Panc1 (cell line): ENCODE data around the gene C20orf204. TPM values are rescaled to one million over a fixed set of nuclear protein-coding genes. Genes with fewer than 3 reads are reported as not detected.
A peak's percentile ranks its signal among the peaks of the same experiment; 100 is the strongest.

Source experiments
- ATAC-seq: fragments of 200-7000 bp; cut with Tn5 transposase; 2 replicates; pipeline ENCODE4 v1.9.1; 2020; ENCODE audit warnings: mild to moderate bottlenecking, moderate library complexity
- BruUV-seq: library from RNA; stranded (reverse); fragments of 400-500 nt; replicated peaks from 2 replicates; lab custom pipeline; 2021; lab: Mats Ljungman, UMichigan
- CTCF ChIA-PET: fragments of 300-600 bp; sonication (Branson Sonifier 250); formaldehyde crosslinking; loops from one replicate; lab custom pipeline; 2022; ENCODE audit warnings: antibody characterized with exemption; lab: Charles Lee
- POLR2A ChIA-PET: fragments of 300-600 bp; sonication (Branson Sonifier 250); formaldehyde crosslinking; loops from one replicate; lab custom pipeline; 2022; ENCODE audit warnings: antibody characterized with exemption; lab: Charles Lee
- DNase-seq: peaks from one replicate; pipeline ENCODE4 v3.0.0-alpha.2; 2010; ENCODE audit warnings: low read depth, low spot score
- H3K27ac ChIP-seq: 2 replicates; pipeline ENCODE4 v1.5.1; 2011; ENCODE audit warnings: mild to moderate bottlenecking, low read length, inconsistent platforms
- H3K27me3 ChIP-seq: fragments of 200-500 bp; sonication (Bioruptor generic); 2 replicates; pipeline ENCODE4 v1.6.0; 2014; ENCODE audit warnings: low read length, inconsistent platforms; ENCODE audit not compliant: control insufficient read depth, insufficient read depth
- H3K36me3 ChIP-seq: fragments of 200-500 bp; sonication (Bioruptor generic); 2 replicates; pipeline ENCODE4 v1.5.1; 2014; ENCODE audit warnings: inconsistent platforms, mild to moderate bottlenecking, low read length, moderate library complexity; ENCODE audit not compliant: control insufficient read depth, insufficient read depth
- H3K4me1 ChIP-seq: 2 replicates; pipeline ENCODE4 v1.5.1; 2011; ENCODE audit warnings: inconsistent platforms, mild to moderate bottlenecking, low read length, moderate library complexity; ENCODE audit not compliant: control insufficient read depth, insufficient read depth
- H3K4me3 ChIP-seq, 2 experiments: 2 replicates each; pipeline ENCODE4 v1.5.1; 2011 to 2012; ENCODE audit warnings: low read depth in 2 of 2, low read length in 2 of 2, mild to moderate bottlenecking in 2 of 2, inconsistent platforms in 1 of 2, moderate library complexity in 1 of 2
- H3K9me3 ChIP-seq: fragments of 200-500 bp; sonication (Bioruptor generic); 2 replicates; pipeline ENCODE4 v1.5.1; 2014; ENCODE audit warnings: low read depth, mild to moderate bottlenecking, inconsistent platforms, low read length, moderate library complexity; ENCODE audit not compliant: control insufficient read depth, insufficient read depth
- CTCF ChIP-seq: fragments of 450-650 bp; IDR thresholded peaks from 2 replicates; pipeline ENCODE4 v1.5.1; 2017; ENCODE audit warnings: mild to moderate bottlenecking
- POLR2AphosphoS5 ChIP-seq: IDR thresholded peaks from 2 replicates; pipeline ENCODE4 v1.6.1; 2012; ENCODE audit warnings: mild to moderate bottlenecking, low read depth, low read length, moderate library complexity
- REST ChIP-seq, 2 experiments: IDR thresholded peaks; 2 replicates each; pipeline ENCODE4 v1.6.1; 2011 to 2012; ENCODE audit warnings: low read depth in 2 of 2, control low read depth in 1 of 2, low read length in 1 of 2, mild to moderate bottlenecking in 1 of 2, moderate library complexity in 1 of 2; ENCODE audit not compliant: insufficient read depth in 1 of 2
- SIN3A ChIP-seq: IDR thresholded peaks from 2 replicates; pipeline ENCODE4 v1.6.1; 2012; ENCODE audit warnings: low read depth, mild to moderate bottlenecking, low read length, moderate library complexity, borderline replicate concordance; ENCODE audit not compliant: insufficient read depth
- TCF7L2 ChIP-seq: IDR thresholded peaks from 2 replicates; pipeline ENCODE4 v1.6.1; 2011; ENCODE audit warnings: mild to moderate bottlenecking, low read depth, low read length, inconsistent platforms
- in situ Hi-C: cut with HindIII; loops from 2 replicates; pipeline ENCODE4 v1.10.0; 2016; ENCODE audit warnings: low sequenced_read_pairs, low pct_unique_long_range_greater_than_20kb
- intact Hi-C: fragments of 100-400 bp; cut with micrococcal nuclease; formaldehyde crosslinking; loops from one replicate; pipeline ENCODE4 v1.10.0; 2022; ENCODE audit not compliant: unreplicated experiment
- total RNA-seq: library from RNA; stranded (reverse); gene quantifications from one replicate; pipeline ENCODE4 v1.2.1, GENCODE V29; 2021; ENCODE audit not compliant: unreplicated experiment

The C20orf204 gene
- total RNA-seq, 1 experiment from 2014 or later, result 1.9 TPM

GRCh38 chr20:64080013-64080812 lies 44.2 kb downstream of the C20orf204 start, which contains the start of gene OPRL1:
TSS of gene OPRL1 (plus strand) at chr20:64080082. CDS start at chr20:64092721, 12,639 bp downstream.
- ATAC-seq (peak; percentile 22), DNase-seq (no peak)
- Histone ChIP-seq H3K4me3 (peak within 1 kb of the TSS; percentile 78 to 82), H3K27ac (peak within 1 kb of the TSS; percentile 87), H3K36me3 (no peaks in the 10 kb centered on the region), H3K4me1 (peaks cover 21% of the 10 kb centered on the region), H3K27me3 (no peaks in the 10 kb centered on the region), H3K9me3 (no peaks in the 10 kb centered on the region)
- in situ Hi-C loops, result no loop called here
- CTCF ChIA-PET, result interaction anchor here (0.6 kb wide), 1 partner anchor 36 kb away, joined by 3 read pairs; no protein-coding TSS in a partner anchor
- BruUV-seq, result no TSS peak
- intact Hi-C loops, result no loop called here
- POLR2A ChIA-PET, result no interaction called here
- TF ChIP-seq CTCF, result no peak
- no peak for TF ChIP-seq TCF7L2
- TF ChIP-seq REST (IDR thresholded peaks at IDR 0.05; ENCODE audit: insufficient read depth in 1 of 2, low read depth in 2 of 2, low read length in 1 of 2), result no peak
- no peak for TF ChIP-seq SIN3A
- no peak for TF ChIP-seq POLR2AphosphoS5

GRCh38 chr20:64080813-64081623 lies 45.0 kb downstream of the C20orf204 start:
- CTCF ChIA-PET, result interaction anchor here (0.6 kb wide), 1 partner anchor 38 kb away, joined by 3 read pairs; no protein-coding TSS in a partner anchor
- TF ChIP-seq CTCF (no peak), SIN3A (no peak), REST (IDR thresholded peaks at IDR 0.05; ENCODE audit: insufficient read depth in 1 of 2, low read depth in 2 of 2, low read length in 1 of 2) (no peak), POLR2AphosphoS5 (no peak), TCF7L2 (no peak)

More at GRCh38 chr20:64080813-64081623, 45.0 kb downstream of the C20orf204 start:
- H3K4me3 ChIP-seq, result peak overlapping the region; percentile 63 to 78
- peaks cover 21% of the 10 kb centered on the region for H3K4me1 ChIP-seq
- ATAC-seq (peak; percentile 1; the same call in 1 of the 2 replicates), DNase-seq (no peak)
- in situ Hi-C loops (no loop called here), intact Hi-C loops (no loop called here)
- POLR2A ChIA-PET, result no interaction called here
- BruUV-seq, result no TSS peak
- H3K36me3 ChIP-seq, result no peaks in the 10 kb centered on the region
- H3K27ac ChIP-seq, result peak overlapping the region; percentile 54
- no peaks in the 10 kb centered on the region for H3K27me3 ChIP-seq
- no peaks in the 10 kb centered on the region for H3K9me3 ChIP-seq
